ENCODE results near the gene CGB3.

CGB3 gene

GRCh38 chr19:48985711-48986110 lies 38.4 kb downstream of the CGB3 start:
- no peak for DNase-seq

DNA sequence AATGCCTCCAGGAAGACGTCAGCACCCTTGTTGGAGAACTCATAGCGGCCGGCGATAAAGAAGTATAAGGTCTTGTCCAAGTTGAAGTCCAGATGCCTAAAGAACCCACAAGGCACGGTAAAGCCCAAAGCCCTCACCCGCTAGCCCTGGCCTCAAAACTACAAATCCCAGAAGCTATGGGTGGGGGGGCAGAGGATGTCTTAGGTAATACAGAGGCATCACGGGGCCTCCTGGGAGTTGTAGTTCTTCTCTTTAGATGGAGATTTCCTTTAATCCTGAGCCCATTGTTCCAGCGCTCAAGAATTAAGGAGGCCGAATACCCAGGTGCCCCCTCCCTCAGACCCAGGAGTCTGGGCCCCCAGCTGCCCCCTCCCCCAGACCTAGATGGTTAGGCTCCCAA lies 41.9 kb downstream of the CGB3 start:
- no peak for DNase-seq

DNA sequence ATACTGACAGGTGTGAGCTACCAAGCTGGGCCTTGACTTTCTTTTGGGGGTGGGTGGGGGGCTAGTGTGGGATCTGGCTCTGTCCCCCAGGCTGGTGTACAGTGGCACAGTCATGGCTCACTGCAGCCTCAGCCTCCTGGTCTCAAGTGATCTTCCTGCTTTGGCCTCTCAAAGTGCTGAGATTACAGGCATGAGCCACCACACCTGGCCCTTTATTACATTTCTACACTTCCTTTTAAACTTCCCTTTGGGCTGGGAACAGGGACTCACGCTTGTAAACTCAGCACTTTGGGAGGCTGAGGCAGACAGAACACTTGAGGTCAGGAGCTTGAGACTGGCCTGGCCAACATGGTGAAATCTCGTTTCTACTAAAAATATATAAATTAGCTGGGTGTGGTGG lies 47.1 kb downstream of the CGB3 start:
- no peak for DNase-seq

DNA sequence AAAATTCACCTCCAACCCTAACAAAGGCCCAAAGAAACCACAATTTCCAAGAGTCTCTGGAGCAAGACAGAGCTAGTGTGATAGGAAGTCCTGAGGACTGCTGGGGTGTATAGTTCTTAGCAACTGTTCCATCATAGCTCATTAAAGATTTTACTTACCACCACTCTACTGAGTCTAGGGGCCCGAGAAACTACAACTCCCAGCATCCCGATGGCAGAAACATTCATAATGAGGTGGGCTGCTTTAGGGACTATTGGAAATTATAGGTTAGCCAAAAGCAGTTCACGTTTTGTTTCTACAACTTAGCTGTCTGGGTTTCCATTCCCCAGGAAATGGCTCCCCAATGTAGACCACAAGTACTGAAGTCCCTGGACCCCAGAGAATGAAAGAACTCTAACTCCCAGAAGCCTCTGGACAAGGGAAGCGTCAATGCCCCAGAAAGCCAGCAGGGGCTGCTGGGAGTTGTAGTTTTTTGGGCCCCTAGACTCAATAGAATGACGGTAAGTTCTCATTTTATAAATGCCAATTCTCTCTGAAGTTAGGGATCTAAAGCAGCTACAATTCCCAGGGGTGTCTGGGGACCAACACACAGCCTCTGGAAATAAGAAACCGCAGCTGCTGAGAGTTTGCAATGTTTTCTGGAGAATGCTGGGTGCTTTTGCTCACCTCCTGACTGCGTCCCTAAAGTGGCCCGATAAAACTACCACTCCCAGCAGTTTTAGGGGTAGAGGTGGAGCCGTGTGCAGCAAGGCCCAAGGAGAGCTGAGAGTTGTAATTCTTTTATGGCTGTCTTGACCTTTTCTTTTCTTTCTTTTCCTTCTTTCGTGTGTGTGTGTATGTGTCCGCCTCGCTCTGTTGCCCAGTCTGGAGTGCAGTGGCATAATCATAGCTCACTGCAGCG lies 47.9 kb downstream of the CGB3 start:
- DNase-seq: no peak
